ENCODE data around the gene ZNF536.
"Not testable (repeated sequence)": the region's sequence is repeated elsewhere in the genome, so short reads cannot be mapped to it uniquely, and the experiment has no call there.

ZNF536 gene

DNA sequence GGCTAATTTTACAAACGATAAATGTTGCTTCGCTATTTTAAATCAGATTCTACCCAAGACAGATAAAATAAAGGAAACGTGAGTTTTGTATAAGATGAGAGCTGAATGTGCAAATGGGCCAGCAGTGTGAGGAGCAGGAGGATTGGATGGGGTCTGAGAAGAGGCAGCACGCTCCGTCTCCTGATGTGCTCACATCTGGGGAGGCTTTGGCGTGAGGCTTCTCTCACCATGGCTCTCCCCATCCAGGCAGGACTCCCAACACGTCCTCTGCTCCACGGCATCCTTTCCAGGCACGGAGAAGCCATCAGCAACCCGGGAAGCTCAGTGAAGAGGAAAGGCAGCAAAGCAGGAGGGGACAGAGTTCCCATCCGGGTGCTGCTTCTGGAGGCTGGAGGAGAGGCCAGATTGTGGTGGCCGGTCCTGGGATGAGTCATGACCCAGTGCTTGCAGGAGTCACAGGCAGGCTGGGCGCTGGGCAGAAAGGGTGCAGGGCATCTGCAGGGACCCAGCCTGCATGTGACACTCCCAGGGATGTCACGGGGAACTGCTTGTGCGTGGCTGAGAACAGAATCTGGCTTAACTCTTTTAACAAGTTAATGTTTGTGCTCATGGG lies 47.5 kb downstream of the ZNF536 start:
- no peak for DNase-seq (ENCODE audit: low read depth)

GRCh38 chr19:30420316-30420715 lies 48.1 kb downstream of the ZNF536 start:
- DNase-seq (ENCODE audit: low read depth): no peak

GRCh38 chr19:30420881-30421280 lies 48.7 kb downstream of the ZNF536 start:
- DNase-seq (ENCODE audit: low read depth): no peak

DNA sequence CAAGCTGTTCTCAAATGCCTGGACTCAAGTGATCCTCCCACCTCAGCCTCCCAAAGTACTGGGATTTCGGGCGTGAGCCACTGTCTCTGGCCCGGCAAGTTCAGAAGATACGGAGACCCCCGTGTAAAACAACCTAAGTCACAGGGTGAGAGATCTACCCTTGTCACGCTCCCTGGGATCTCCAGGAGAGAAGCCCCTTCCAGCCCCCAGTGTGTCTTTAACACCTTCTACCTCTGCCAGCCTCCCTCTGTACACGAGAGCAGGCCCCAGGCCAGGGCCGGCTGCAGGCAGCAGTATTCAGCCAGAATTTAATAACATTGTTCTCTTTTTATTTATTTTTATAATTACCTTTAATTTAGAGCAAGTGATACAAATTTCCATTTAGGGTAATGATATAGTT lies 49.4 kb downstream of the ZNF536 start:
- DNase-seq (ENCODE audit: low read depth): no peak

DNA sequence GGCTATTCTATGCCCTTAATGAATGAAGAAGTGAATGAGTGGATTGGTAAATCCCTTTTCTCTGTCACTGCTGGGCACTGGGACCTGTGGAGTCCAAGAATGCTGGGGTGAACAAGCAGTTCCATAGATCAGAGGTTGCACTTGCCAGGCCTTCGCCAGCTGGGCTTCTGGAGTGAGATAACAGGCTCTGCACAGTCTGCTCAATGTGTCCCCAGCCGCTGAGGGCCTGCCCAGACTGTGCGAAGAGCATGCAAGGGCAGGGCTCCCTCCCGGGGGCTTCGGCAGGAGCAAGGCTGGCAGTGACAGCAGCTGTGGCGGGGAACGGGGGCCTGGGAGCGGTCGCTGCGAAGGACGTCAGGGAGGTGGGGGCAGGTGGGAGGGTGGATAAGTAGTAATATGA lies 51.3 kb downstream of the ZNF536 start:
- DNase-seq (ENCODE audit: low read depth): no peak

DNA sequence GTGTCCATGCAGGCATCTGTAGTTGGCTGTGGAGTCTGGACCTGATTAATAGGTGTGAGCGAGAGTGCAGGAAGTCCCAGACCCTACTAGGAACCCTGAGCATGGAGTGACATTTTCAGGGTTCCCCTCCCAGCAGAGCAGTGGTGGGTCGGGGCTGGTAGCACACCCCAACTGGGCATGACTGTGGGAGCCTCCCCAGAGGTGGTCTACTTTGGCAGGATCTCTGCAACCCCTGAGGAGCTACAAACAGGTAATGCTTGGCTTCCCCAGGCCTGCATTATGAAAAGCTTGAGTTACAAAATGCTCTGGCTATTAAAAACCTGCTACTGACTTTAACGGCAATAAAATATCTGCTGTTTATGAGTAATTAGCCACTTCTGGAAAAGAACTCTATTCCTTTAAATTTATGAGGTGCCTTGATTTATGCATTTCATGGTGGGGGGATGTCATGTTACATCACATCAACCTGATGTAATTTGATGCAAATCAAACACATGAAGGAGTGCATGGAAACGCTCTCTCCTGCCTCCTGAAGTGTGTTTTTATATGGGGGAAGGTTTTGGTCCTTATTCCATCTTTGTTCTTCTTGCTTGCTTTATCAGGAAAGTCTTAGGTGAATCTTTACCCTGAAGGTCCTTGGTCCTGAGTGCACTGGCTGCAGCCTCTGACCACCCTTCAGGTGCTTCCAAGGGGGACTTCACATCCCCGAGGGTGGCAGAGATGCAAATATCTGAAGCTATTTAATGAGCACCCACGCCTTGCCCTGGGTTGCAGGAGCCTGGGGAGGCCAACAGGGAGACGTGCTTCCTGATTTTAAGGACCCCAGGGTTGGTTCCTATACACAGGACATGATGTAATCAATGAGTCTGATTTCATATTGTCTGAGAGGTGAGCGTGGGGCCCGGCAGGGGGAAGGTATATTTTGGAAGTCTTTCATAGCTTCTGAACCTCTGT lies 54.0 kb downstream of the ZNF536 start:
- DNase-seq (ENCODE audit: low read depth): no peak

DNA sequence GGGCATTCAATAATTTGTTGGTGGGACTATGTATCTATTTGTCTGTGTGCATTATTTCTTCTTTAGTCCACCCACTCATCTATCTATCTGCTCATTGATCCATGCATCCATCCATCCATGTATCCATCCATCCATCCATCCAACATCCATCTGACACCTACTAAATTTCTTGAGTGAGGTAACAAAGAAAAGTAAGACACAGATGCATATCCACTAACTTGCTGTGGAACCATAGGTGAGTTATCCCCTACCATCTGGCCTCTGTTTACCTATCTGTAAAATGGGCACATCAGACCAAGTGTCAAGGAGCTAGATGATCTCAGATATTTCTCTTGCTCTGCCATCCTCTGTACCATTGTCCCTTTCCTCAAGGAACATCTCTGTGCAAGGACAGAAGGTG lies 54.7 kb downstream of the ZNF536 start:
- no peak for DNase-seq (ENCODE audit: low read depth)

DNA sequence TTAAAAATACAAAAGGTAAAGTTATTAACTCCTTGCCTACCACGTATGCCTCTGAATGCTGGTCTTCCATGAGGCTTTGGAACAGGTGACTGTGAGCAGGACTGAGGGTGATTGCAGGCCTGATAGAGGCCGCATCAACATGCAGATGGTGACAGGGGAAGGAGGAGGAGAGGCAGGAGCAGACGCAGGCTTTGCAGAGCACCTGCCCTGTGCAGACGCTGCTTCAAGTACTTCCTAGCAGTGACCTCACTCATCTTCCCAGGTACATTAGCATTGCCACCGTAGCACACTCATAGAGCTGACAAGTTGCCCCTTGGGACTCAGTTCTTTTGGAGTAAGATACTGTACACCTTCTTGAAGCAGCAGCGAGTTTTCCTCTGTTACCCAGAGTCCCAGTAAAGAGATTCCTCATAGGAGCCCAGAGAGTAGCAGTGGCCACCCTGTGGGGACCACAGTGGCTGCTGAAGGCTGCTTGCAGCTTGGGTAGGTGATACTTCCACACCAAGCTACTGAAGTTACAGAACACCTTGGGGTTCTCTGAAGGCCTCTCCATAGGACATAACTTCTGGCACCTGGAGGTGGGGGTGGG lies 56.0 kb downstream of the ZNF536 start:
- DNase-seq (ENCODE audit: low read depth): no peak

GRCh38 chr19:30428844-30429243 lies 56.7 kb downstream of the ZNF536 start:
- no peak for DNase-seq (ENCODE audit: low read depth)

- DNase-seq (ENCODE audit: low read depth): no peak
Measured at GRCh38 chr19:30430206-30430734, 58.1 kb downstream of the ZNF536 start.

DNA sequence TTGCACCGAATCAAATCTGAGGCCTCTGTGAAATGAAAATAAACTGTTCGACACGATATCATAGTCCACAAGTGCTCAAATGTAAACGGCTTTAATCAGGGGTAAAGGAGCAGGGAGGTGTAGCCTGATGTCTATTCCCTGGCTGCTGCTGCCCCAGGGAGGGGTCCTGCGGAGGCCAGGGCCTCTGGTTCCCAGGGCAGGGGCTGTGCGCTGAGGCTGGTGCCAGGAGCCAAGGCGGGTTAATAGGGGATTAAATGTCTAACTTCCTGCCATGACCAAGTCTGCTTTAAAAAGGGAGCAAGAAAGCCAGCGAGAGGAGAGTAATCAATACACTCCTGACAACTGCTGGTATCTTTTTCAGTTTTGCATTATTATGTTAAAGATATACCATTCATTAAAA lies 59.4 kb downstream of the ZNF536 start:
- DNase-seq (ENCODE audit: low read depth): no peak

- DNase-seq (ENCODE audit: low read depth): no peak
Measured at GRCh38 chr19:30434797-30435594, 62.8 kb downstream of the ZNF536 start.

DNA sequence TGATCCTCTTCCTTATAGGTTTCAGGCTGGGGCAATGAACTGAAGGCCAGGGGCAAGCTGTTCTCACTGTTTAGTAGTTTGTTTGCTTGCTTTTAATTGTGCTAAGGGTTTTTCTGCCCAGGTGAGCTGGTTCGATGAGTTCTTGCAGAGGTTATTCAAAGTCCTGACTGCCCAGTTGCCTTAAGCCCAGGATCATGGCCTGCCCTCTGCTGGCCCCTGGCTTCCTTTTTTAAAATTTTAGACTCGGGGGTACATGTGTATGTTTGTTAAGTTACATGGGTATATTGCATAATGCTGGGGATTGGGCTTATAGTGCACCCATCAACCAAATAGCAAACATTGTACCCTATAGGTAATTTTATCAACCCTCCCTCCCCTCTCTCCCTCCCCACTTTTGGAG lies 65.7 kb downstream of the ZNF536 start:
- no peak for DNase-seq (ENCODE audit: low read depth)

- no peak for DNase-seq (ENCODE audit: low read depth)
Measured at GRCh38 chr19:30439310-30439709, 67.1 kb downstream of the ZNF536 start.

DNA sequence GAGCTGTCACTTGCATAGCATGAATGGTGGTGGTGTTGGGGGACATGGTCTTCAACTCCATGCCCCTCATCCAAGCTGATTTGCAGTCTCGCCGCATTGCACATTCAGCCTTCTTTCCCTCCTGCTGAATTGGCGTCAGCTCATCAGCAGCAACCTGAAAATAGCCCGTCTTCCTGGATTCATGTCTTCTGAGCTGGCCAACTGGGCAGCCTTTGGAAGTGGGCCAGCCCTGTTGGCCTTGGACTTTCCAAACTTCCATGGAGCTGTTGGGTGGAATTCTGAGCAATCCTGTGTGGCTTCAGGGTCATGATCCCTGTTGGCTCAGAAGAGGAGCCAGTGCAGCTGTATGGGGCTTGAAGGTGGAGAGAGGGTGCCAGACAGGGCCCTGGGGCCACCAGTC lies 68.8 kb downstream of the ZNF536 start:
- DNase-seq (ENCODE audit: low read depth): no peak

DNA sequence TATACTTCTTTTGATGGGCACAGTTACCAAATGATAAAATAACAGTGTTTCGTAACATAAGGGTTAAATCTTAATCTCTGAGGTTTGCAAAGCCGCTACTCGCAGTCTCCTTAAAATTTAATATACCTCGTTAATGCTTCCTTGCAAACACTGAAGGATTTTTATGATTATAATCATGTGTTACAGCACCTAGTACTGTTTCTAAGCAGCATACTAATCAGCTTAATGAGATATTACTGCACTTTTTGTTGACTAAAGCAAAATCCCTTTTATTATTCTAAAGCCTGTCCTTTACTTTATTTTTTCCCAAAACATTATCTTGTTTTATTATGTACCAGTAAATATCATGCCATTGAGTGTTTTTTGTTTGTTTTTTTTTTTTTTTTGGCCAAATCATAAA lies 70.5 kb downstream of the ZNF536 start:
- DNase-seq (ENCODE audit: low read depth): no peak

GRCh38 chr19:30443531-30444252 lies 71.5 kb downstream of the ZNF536 start:
- no peak for DNase-seq (ENCODE audit: low read depth)

DNA sequence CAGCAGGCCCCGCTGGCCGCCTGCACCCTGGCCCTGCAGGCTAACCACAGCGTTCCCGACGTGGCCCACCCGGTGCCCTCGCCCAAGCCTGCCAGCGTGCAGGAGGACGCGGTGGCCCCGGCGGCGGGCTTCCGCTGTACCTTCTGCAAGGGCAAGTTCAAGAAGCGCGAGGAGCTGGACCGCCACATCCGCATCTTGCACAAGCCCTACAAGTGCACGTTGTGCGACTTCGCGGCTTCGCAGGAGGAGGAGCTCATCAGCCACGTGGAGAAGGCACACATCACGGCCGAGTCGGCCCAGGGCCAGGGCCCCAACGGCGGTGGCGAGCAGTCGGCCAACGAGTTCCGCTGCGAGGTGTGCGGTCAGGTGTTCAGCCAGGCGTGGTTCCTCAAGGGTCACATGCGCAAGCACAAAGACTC lies 72.1 kb downstream of the ZNF536 start:
- DNase-seq (ENCODE audit: low read depth): no peak

- no peak for DNase-seq (ENCODE audit: low read depth)
Measured at GRCh38 chr19:30444686-30445232, 72.6 kb downstream of the ZNF536 start.

DNA sequence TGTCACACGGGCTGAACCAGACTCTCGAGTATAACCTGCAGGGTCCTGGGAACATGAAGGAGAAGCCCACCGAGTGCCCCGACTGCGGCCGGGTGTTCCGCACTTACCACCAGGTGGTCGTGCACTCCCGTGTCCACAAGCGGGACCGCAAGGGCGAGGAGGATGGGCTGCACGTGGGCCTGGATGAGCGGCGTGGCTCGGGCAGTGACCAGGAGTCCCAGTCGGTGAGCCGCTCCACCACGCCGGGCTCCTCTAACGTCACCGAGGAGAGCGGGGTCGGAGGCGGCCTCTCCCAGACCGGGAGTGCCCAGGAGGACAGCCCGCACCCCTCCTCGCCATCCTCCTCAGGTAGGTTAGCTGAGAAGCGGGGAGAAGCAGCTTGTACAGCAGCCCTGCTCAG lies 73.2 kb downstream of the ZNF536 start:
- DNase-seq (ENCODE audit: low read depth): no peak

- not testable (repeated sequence) for DNase-seq (ENCODE audit: low read depth)
Measured at GRCh38 chr19:30446120-30446519, 73.9 kb downstream of the ZNF536 start.
